Measurements from ENCODE around the gene HOXB6. TPM values are rescaled to one million over a fixed set of nuclear protein-coding genes. Genes with fewer than 3 reads are reported as not detected.

Gene HOXB6
- total RNA-seq, 4 donors from 2014 or later: 34.3 to 98.4 (median 66.7) TPM

GRCh38 chr17:48570325-48571023, 34.3 kb downstream of the HOXB6 start:
- no peaks in the 10 kb centered on the region for H3K27me3 ChIP-seq
- H3K9me3 ChIP-seq: no peaks in the 10 kb centered on the region
- peak overlapping the region; percentile 54 to 92 (median 67) for H3K27ac ChIP-seq
- DNase-seq: peak in 1 of 3 donors; percentile 43
- TF ChIP-seq POLR2A (IDR thresholded peaks at IDR 0.05): no peak
- TF ChIP-seq CTCF (IDR thresholded peaks at IDR 0.05): no peak
- H3K36me3 ChIP-seq: peaks cover 0 to 12% (median 0%) of the 10 kb centered on the region in 3 donors
- H3K4me1 ChIP-seq: peaks cover 0 to 55% (median 2%) of the 10 kb centered on the region in 4 donors
- H3K4me3 ChIP-seq: peak overlapping the region in 2 of 4 donors; percentile 20 to 34

GRCh38 chr17:48569674-48570324, 35.0 kb downstream of the HOXB6 start:
- peaks cover 0 to 60% (median 2%) of the 10 kb centered on the region in 4 donors for H3K4me1 ChIP-seq
- H3K36me3 ChIP-seq: peaks cover 0 to 12% (median 0%) of the 10 kb centered on the region in 3 donors
- H3K27ac ChIP-seq: peak overlapping the region; percentile 54 to 92 (median 67)
- H3K27me3 ChIP-seq: no peaks in the 10 kb centered on the region
- TF ChIP-seq CTCF (IDR thresholded peaks at IDR 0.05) (peak in 1 of 6 experiments; percentile 8), POLR2A (IDR thresholded peaks at IDR 0.05) (no peak)
- no peak for DNase-seq
- H3K9me3 ChIP-seq: no peaks in the 10 kb centered on the region
- H3K4me3 ChIP-seq: peak overlapping the region in 1 of 4 donors; percentile 34

GRCh38 chr17:48569240-48569582, 35.6 kb downstream of the HOXB6 start:
- TF ChIP-seq POLR2A (IDR thresholded peaks at IDR 0.05) (no peak), CTCF (IDR thresholded peaks at IDR 0.05) (no peak)
- DNase-seq: no peak
- H3K27me3 ChIP-seq: no peaks in the 10 kb centered on the region
- H3K27ac ChIP-seq: peak overlapping the region in 3 of 4 donors; percentile 55 to 92 (median 79)
- no peaks in the 10 kb centered on the region for H3K9me3 ChIP-seq
- H3K4me1 ChIP-seq: peaks cover 0 to 60% (median 2%) of the 10 kb centered on the region in 4 donors
- peaks cover 0 to 12% (median 0%) of the 10 kb centered on the region in 3 donors for H3K36me3 ChIP-seq
- peak overlapping the region in 1 of 4 donors; percentile 27 for H3K4me3 ChIP-seq

- H3K4me3 ChIP-seq: peak overlapping the region in 2 of 4 donors; percentile 3 to 27
- H3K9me3 ChIP-seq: no peaks in the 10 kb centered on the region
- peaks cover 0 to 12% (median 0%) of the 10 kb centered on the region in 3 donors for H3K36me3 ChIP-seq
- H3K27me3 ChIP-seq: no peaks in the 10 kb centered on the region
- peak in 1 of 3 donors; percentile 48 for DNase-seq
- peak overlapping the region in 3 of 4 donors; percentile 34 to 92 (median 79) for H3K27ac ChIP-seq
- no peak for TF ChIP-seq POLR2A (IDR thresholded peaks at IDR 0.05)
- TF ChIP-seq CTCF (IDR thresholded peaks at IDR 0.05): no peak
- peaks cover 0 to 65% (median 2%) of the 10 kb centered on the region in 4 donors for H3K4me1 ChIP-seq
Measured at GRCh38 chr17:48568499-48569239, 36.1 kb downstream of the HOXB6 start.

- H3K27ac ChIP-seq: peak overlapping the region in 2 of 4 donors; percentile 79 to 92
- TF ChIP-seq POLR2A (IDR thresholded peaks at IDR 0.05) (no peak), CTCF (IDR thresholded peaks at IDR 0.05) (no peak)
- H3K36me3 ChIP-seq: peaks cover 0 to 12% (median 0%) of the 10 kb centered on the region in 3 donors
- H3K27me3 ChIP-seq: no peaks in the 10 kb centered on the region
- peaks cover 0 to 73% (median 2%) of the 10 kb centered on the region in 4 donors for H3K4me1 ChIP-seq
- no peak for DNase-seq
- H3K9me3 ChIP-seq: no peaks in the 10 kb centered on the region
- H3K4me3 ChIP-seq: peak overlapping the region in 1 of 4 donors; percentile 27
Measured at GRCh38 chr17:48567646-48568354, 37.0 kb downstream of the HOXB6 start.
